H1 (cell line): Measurements from ENCODE around the gene EIF4A2.

Experiments used
- JUND ChIP-seq: IDR thresholded peaks from 2 replicates; pipeline ENCODE4 v1.6.1; 2011; ENCODE audit warnings: mild to moderate bottlenecking, improper control_type of control experiment, low read length
- RFX5 ChIP-seq: IDR thresholded peaks from 2 replicates; pipeline ENCODE4 v1.6.1; 2011; ENCODE audit warnings: low read depth, low read length, improper control_type of control experiment, borderline replicate concordance

DNA sequence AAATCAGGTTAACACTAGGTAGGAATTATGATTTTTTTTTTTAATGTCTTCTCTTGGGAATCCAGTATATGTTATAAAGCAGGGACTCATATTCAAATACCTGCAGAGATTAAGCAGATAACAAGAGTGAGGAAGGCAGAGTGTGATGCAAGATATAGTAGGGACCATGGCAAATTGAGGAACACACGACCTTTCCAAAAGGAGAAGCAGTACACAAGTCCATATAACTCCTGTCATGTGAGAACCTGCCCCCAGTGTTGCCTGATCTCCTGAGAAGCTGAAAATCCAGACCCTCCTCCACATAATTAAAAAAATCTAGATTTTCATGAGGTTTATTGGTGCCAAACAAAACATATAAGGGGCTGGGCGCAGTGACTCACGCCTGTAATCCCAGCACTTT lies 19.3 kb downstream of the EIF4A2 start:
- TF ChIP-seq RFX5 (no peak), JUND (no peak)
